HG03108 (cell line): ENCODE measurements around the gene MDM1.

Source experiments
- ATAC-seq: cut with Tn5 transposase; IDR thresholded peaks from one replicate; pipeline ENCODE4 v1.9.1; 2021; ENCODE audit warnings: moderate library complexity; ENCODE audit not compliant: unreplicated experiment

Gene MDM1

DNA sequence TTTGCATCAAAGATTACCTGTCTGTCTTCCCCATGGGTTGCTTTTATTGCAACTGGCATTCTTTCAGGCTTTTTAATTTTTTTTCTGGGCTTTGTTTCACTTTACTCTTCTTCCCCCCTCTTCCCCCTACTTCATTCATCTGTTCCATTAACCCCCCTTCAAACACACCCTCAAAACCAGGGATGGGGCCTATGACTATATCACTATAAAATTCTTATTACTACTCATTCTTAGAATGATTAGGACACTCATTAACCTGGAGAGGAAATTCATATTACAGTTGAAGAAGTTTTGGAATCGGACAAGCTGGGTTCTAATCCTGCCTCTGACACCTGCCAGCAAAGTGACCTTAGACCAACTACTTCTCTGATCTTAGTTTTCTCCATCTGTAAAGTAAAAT, 24.8 kb upstream of the MDM1 start:
- no peak for ATAC-seq

- no peak for ATAC-seq
Measured at GRCh38 chr12:68356060-68356695, 24.0 kb upstream of the MDM1 start.

GRCh38 chr12:68354977-68355541, 22.9 kb upstream of the MDM1 start:
- ATAC-seq = no peak

DNA sequence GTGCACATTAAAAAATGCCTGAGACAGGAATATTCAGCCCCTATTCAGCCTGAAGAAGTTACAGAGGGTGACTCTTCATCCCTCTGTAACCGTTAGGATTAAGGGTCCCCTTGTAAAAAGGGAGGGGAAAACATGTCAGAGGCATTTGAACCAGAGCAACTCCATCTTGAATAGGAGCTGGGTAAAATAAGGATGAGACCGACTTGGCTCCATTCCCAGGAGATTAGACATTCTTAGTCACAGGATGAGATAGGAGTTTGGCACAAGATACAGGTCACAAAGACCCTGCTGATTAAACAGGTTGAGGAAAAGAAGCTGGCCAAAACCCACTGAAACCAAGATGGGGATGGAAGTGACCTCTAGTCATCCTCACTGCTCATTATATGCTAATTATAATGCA, 19.9 kb upstream of the MDM1 start:
- ATAC-seq = no peak

DNA sequence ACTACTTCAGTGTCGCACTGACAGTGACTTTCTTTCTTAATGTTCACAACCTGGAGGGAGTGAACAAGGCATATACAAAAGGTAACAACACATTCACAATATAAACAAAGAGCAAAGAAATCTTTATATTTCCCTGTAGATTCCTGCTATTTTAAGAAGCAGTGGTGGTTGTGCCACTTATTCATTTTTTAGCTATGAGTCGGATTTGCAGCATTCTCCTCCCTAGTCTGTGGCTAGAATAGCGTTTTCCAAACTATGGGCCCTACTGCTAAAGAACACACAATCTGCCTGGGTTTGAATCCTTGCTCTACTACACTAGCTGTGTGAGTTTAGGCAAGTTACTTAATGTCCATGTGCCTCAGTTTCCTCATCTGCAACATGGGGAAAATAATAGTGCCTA, 18.6 kb upstream of the MDM1 start:
- no peak for ATAC-seq

- no peak for ATAC-seq
Measured at GRCh38 chr12:68349921-68350606, 17.9 kb upstream of the MDM1 start.

GRCh38 chr12:68349220-68349621, 17.1 kb upstream of the MDM1 start:
- ATAC-seq = no peak

GRCh38 chr12:68348419-68348818, 16.3 kb upstream of the MDM1 start:
- no peak for ATAC-seq

- no peak for ATAC-seq
Measured at GRCh38 chr12:68345763-68346162, 13.6 kb upstream of the MDM1 start.

DNA sequence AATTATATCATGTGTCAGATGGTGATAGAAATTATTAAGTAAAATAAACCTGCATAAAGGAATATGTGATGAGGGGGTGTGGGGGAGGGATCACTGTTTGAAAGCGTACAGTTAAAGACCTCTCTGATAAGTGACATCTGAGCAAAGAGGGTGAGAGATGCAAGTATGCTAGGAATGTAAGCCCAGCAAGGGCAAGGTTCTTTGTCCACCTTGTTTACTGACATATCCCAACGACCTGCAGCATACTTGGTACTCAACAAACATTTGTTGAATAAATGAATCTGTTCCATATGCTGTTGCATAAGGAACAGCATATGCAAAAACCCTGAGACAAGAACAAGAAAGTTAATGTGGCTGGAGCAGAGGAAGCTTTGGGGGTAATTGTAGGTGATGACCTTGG, 12.0 kb upstream of the MDM1 start:
- no peak for ATAC-seq

- ATAC-seq = no peak
Measured at GRCh38 chr12:68342966-68343365, 10.8 kb upstream of the MDM1 start.

GRCh38 chr12:68341822-68342221, 9.7 kb upstream of the MDM1 start:
- no peak for ATAC-seq

GRCh38 chr12:68340404-68341270, 8.5 kb upstream of the MDM1 start:
- ATAC-seq = no peak

DNA sequence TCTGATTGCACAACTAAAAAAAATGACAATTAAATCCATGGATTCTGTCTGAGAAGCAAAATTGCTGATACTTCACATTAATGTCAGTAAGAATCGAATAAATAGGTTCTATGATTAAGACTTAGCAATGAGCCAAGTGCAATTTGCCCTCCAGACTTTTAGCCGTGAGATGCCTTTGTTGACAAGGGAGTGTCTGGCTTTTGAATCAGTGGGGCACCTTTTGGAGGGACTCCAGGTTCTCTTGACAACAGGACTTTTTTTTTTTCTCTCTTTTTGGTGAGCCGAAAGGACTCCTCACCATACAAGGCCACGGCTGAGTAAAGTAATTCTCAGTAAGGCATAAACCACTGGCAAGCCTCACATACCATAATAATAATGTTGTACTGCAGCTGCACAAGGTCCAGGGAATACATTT, 4.7 kb upstream of the MDM1 start:
- no peak for ATAC-seq

- ATAC-seq = no peak
Measured at GRCh38 chr12:68335462-68335861, 3.3 kb upstream of the MDM1 start.

DNA sequence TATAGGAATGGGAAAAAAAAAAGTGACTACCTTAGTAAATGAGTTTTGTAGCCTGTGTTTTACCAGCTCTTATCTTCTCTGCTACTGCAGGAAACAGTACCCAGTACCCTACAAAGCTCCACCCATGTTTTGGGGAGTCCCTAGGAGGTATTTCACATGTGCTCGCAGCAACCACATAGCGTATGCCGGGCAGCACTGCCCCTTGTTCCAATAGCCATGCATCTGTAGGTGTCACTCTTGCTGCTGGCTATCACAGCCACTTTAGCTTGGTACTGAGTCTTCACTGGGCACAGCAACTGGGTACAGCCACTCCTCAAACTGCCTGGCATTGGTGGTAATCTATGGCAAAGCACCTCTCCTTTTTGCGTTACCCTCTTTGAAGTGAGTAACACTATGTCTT, 2.0 kb upstream of the MDM1 start:
- ATAC-seq = no peak

DNA sequence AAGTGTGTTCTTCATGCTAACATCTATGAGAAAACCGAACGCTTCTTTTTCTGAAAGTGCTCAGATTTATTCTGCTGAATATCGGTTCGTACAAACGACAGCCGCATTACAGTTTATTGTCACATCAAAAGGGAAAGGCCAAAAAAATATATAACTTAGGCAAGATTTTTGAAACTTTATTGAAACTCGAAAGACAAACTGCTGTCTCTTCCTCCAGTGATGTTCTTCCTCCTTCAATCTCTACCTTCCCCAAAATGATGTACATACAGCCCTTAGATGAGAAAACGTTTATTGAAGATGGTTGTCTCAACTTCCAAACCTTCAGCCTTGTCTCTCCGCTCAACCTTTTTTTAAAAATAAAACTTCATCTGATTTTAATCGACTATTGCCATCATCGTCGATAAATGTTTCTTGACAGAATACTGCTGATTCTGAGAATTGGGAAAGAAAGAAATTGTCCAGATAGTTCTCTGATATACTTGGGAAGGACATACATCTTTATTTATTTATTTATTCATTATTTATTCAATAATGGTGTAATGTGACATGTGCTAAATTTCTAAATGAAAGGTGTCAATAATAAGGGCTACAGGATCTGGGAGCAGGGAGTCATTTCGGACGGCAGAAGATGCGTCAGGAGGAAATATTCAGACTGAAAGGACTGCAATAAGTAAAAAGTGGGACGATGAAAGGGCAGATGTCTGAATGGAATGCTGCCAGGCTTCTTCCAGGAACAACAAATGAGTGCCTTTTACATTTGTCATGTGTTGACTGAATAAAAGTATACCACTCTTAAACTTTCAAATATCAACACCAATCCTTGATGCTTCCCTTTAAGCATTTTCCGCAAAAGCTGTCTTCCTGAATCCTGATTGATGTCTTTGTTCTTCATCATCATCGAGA, 817 bp upstream of the MDM1 start:
- no peak for ATAC-seq

DNA sequence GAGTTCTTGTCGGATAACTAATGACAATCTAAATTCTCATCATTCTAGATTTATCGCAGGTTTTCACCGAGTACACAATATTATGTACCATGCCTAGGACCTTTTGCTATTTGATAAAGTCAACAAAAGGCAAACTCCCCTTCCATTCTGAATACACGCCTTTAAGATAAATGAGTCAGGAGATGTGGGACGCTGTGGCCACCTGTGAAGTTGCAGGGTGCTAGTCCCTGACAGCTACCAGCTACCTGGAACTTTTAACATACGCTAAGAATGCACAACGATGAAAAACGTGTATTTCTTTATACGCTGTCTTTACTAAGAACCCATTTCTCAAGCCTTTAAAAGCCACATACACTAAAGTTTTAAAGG, 678 bp downstream of the MDM1 start:
- ATAC-seq = no peak

GRCh38 chr12:68327896-68328295, 4.3 kb downstream of the MDM1 start:
- no peak for ATAC-seq

- no peak for ATAC-seq
Measured at GRCh38 chr12:68326716-68327115, 5.4 kb downstream of the MDM1 start.

GRCh38 chr12:68325966-68326365, 6.2 kb downstream of the MDM1 start:
- no peak for ATAC-seq
